NB4 (cell line): ENCODE data around the gene SLC20A1.

ENCODE experiments used
- POLR2A ChIP-seq: IDR thresholded peaks from 2 replicates; pipeline ENCODE4 v1.6.1; 2011; ENCODE audit warnings: mild to moderate bottlenecking; ENCODE audit not compliant: insufficient read length; ENCODE audit errors: extremely low read depth
- TF ChIP-seq, protein P1 (sequence below): IDR thresholded peaks from one replicate; pipeline ENCODE4 v1.5.1; 2012; ENCODE audit warnings: low read depth, low read length
- TF ChIP-seq, protein P2 (sequence below): IDR thresholded peaks from 2 replicates; pipeline ENCODE4 v1.6.1; 2011; ENCODE audit warnings: low read depth, low read length

DNA sequence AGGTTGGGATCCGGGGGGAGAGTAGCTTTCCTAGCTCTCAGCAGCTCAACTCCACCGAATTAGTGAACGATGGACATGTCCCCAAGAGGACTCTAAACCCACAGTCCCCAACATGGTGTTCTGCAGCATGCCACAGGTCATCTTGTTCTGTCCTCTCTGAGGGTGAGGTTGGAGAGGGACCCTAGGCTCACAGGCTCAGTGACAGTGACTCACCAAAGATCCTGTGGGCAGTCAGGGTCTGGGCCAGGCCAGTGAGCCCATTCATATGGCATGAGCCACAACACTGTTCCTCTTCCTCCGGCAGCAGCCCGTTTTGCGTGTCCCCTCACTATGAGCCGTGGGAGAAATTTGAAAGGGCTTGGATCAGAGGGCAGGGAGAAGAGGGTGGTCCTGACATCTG lies 2.8 kb upstream of the SLC20A1 start:
- TF ChIP-seq, protein P1, sequence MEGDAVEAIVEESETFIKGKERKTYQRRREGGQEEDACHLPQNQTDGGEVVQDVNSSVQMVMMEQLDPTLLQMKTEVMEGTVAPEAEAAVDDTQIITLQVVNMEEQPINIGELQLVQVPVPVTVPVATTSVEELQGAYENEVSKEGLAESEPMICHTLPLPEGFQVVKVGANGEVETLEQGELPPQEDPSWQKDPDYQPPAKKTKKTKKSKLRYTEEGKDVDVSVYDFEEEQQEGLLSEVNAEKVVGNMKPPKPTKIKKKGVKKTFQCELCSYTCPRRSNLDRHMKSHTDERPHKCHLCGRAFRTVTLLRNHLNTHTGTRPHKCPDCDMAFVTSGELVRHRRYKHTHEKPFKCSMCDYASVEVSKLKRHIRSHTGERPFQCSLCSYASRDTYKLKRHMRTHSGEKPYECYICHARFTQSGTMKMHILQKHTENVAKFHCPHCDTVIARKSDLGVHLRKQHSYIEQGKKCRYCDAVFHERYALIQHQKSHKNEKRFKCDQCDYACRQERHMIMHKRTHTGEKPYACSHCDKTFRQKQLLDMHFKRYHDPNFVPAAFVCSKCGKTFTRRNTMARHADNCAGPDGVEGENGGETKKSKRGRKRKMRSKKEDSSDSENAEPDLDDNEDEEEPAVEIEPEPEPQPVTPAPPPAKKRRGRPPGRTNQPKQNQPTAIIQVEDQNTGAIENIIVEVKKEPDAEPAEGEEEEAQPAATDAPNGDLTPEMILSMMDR = no peak
- TF ChIP-seq POLR2A = no peak
- TF ChIP-seq, protein P2, sequence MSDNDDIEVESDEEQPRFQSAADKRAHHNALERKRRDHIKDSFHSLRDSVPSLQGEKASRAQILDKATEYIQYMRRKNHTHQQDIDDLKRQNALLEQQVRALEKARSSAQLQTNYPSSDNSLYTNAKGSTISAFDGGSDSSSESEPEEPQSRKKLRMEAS = no peak
